MM.1S (cell line): ENCODE data around the gene SLC11A2.

Source experiments
- DNase-seq: peaks from one replicate; pipeline ENCODE4 v3.0.0-alpha.2; 2015
- H2AFZ ChIP-seq: fragments of 300-600 bp; sonication (generic); 2 replicates; pipeline ENCODE4 v1.6.0; 2016; ENCODE audit warnings: antibody characterized with exemption, low read length
- H3F3A ChIP-seq: fragments of 300-600 bp; sonication (generic); 2 replicates; pipeline ENCODE4 v1.6.1; 2016; ENCODE audit warnings: mild to moderate bottlenecking, antibody characterized with exemption, low read length, moderate library complexity, mixed read lengths; ENCODE audit not compliant: insufficient read depth
- H3K27ac ChIP-seq: fragments of 300-600 bp; sonication (generic); 2 replicates; pipeline ENCODE4 v1.5.1; 2016; ENCODE audit warnings: mild to moderate bottlenecking, low read length
- H3K27me3 ChIP-seq: fragments of 300-600 bp; sonication (generic); replicated peaks from 2 replicates; pipeline ENCODE4 v1.6.0; 2016; ENCODE audit warnings: low read length; ENCODE audit not compliant: insufficient read depth
- H3K36me3 ChIP-seq: fragments of 300-600 bp; sonication (generic); replicated peaks from 2 replicates; pipeline ENCODE4 v1.6.1; 2016; ENCODE audit warnings: mild to moderate bottlenecking, low read length, mixed read lengths; ENCODE audit not compliant: insufficient read depth
- H3K4me1 ChIP-seq: fragments of 300-600 bp; sonication (generic); 2 replicates; pipeline ENCODE4 v1.6.1; 2016; ENCODE audit warnings: low read length, mixed read lengths
- H3K4me2 ChIP-seq: fragments of 300-600 bp; sonication (generic); 2 replicates; pipeline ENCODE4 v1.6.0; 2016; ENCODE audit warnings: low read depth, low read length
- H3K4me3 ChIP-seq: fragments of 300-600 bp; sonication (generic); 2 replicates; pipeline ENCODE4 v1.5.1; 2016; ENCODE audit warnings: low read length, mixed read lengths
- H3K79me2 ChIP-seq: fragments of 300-600 bp; sonication (generic); 2 replicates; pipeline ENCODE4 v1.6.1; 2016; ENCODE audit warnings: mixed run types, low read length, mixed read lengths
- H3K9ac ChIP-seq: fragments of 300-600 bp; sonication (generic); 2 replicates; pipeline ENCODE4 v1.6.1; 2016; ENCODE audit warnings: low read length, mixed read lengths
- H3K9me2 ChIP-seq: fragments of 300-600 bp; sonication (generic); replicated peaks from 2 replicates; pipeline ENCODE4 v1.6.1; 2016; ENCODE audit warnings: mild to moderate bottlenecking, low read length, mixed read lengths; ENCODE audit not compliant: insufficient read depth
- H3K9me3 ChIP-seq: fragments of 300-600 bp; sonication (generic); replicated peaks from 2 replicates; pipeline ENCODE4 v1.6.1; 2016; ENCODE audit warnings: mild to moderate bottlenecking, low read length, mixed read lengths; ENCODE audit not compliant: insufficient read depth
- H4K20me1 ChIP-seq: fragments of 300-600 bp; sonication (generic); 2 replicates; pipeline ENCODE4 v1.6.1; 2016; ENCODE audit warnings: mild to moderate bottlenecking, low read length, moderate library complexity, mixed read lengths; ENCODE audit not compliant: insufficient read depth
- CTCF ChIP-seq: fragments of 300-600 bp; sonication (generic); IDR thresholded peaks from 2 replicates; pipeline ENCODE4 v1.5.1; 2016; ENCODE audit warnings: antibody characterized with exemption, low read length, mixed read lengths
- EZH2 ChIP-seq: fragments of 300-600 bp; sonication (generic); optimal IDR thresholded peaks from 2 replicates; pipeline ENCODE3; 2017; ENCODE audit warnings: low read depth, mild to moderate bottlenecking, antibody characterized with exemption, low read length, mixed read lengths
- EZH2phosphoT487 ChIP-seq: fragments of 300-600 bp; sonication (generic); IDR thresholded peaks from 2 replicates; pipeline ENCODE4 v1.6.1; 2018; ENCODE audit warnings: antibody characterized with exemption, low read length

The SLC11A2 gene

GRCh38 chr12:50991291-50991690 lies 34.9 kb downstream of the SLC11A2 start:
- no peaks in the 10 kb centered on the region for H3K9me2 ChIP-seq
- no peak overlapping the region for H2AFZ ChIP-seq
- no peak overlapping the region for H3K4me2 ChIP-seq
- H3K9ac ChIP-seq: no peak overlapping the region
- peaks cover 5% of the 10 kb centered on the region; the same call in 1 of the 2 replicates for H3F3A ChIP-seq
- DNase-seq: no peak
- H3K36me3 ChIP-seq: peaks cover 3% of the 10 kb centered on the region; the same call in 1 of the 2 replicates
- H3K79me2 ChIP-seq: no peaks in the 10 kb centered on the region
- H3K4me1 ChIP-seq: peaks cover 6% of the 10 kb centered on the region; the same call in 1 of the 2 replicates
- no peak overlapping the region for H3K27ac ChIP-seq
- TF ChIP-seq CTCF (no peak), EZH2 (no peak), EZH2phosphoT487 (no peak)
- no peaks in the 10 kb centered on the region for H3K27me3 ChIP-seq
- no peak overlapping the region for H3K4me3 ChIP-seq
- H4K20me1 ChIP-seq: no peaks in the 10 kb centered on the region
- H3K9me3 ChIP-seq: no peaks in the 10 kb centered on the region

GRCh38 chr12:50990791-50991190 lies 35.4 kb downstream of the SLC11A2 start:
- no peak for DNase-seq
- no peak for TF ChIP-seq EZH2phosphoT487
- TF ChIP-seq CTCF: no peak
- no peak for TF ChIP-seq EZH2
- Histone ChIP-seq H3K36me3 (peaks cover 3% of the 10 kb centered on the region; the same call in 1 of the 2 replicates), H3K4me1 (peaks cover 11% of the 10 kb centered on the region), H3K79me2 (no peaks in the 10 kb centered on the region), H4K20me1 (no peaks in the 10 kb centered on the region), H3K27ac (no peak overlapping the region), H3K4me3 (no peak overlapping the region), H3F3A (peaks cover 5% of the 10 kb centered on the region; the same call in 1 of the 2 replicates), H2AFZ (no peak overlapping the region), H3K9ac (no peak overlapping the region), H3K9me3 (no peaks in the 10 kb centered on the region), H3K27me3 (no peaks in the 10 kb centered on the region), H3K9me2 (no peaks in the 10 kb centered on the region), H3K4me2 (no peak overlapping the region)

- H3K4me3 ChIP-seq: no peak overlapping the region
- peaks cover 5% of the 10 kb centered on the region; the same call in 1 of the 2 replicates for H3F3A ChIP-seq
- peaks cover 16% of the 10 kb centered on the region for H3K4me1 ChIP-seq
- no peaks in the 10 kb centered on the region for H4K20me1 ChIP-seq
- H3K9me3 ChIP-seq: no peaks in the 10 kb centered on the region
- no peaks in the 10 kb centered on the region for H3K27me3 ChIP-seq
- no peak overlapping the region for H3K9ac ChIP-seq
- H3K36me3 ChIP-seq: peaks cover 3% of the 10 kb centered on the region; the same call in 1 of the 2 replicates
- no peak for DNase-seq
- no peak overlapping the region for H3K27ac ChIP-seq
- TF ChIP-seq CTCF (no peak), EZH2 (no peak), EZH2phosphoT487 (no peak)
- H3K79me2 ChIP-seq: no peaks in the 10 kb centered on the region
- no peaks in the 10 kb centered on the region for H3K9me2 ChIP-seq
- H2AFZ ChIP-seq: no peak overlapping the region
- no peak overlapping the region for H3K4me2 ChIP-seq
Observed at GRCh38 chr12:50990147-50990727, 35.9 kb downstream of the SLC11A2 start.
